Duodenal mucosa (tissue), 2 donors: Measurements from ENCODE around the gene RFTN2.
"Not testable (repeated sequence)": the region's sequence is repeated elsewhere in the genome, so short reads cannot be mapped to it uniquely, and the experiment has no call there.

Experiments used
- H3K27ac ChIP-seq: one replicate; pipeline ENCODE4 v1.7.0; 2013; ENCODE audit warnings: low read depth, low read length
- H3K27me3 ChIP-seq, 2 donors: one replicate each; pipeline ENCODE4 v1.7.0; 2013; ENCODE audit warnings: low read length in 2 of 2, control low read depth in 1 of 2; ENCODE audit not compliant: insufficient read depth in 2 of 2, control insufficient read depth in 1 of 2
- H3K36me3 ChIP-seq, 2 donors: one replicate each; pipeline ENCODE4 v1.7.0; 2013; ENCODE audit warnings: low read length in 2 of 2, control low read depth in 1 of 2; ENCODE audit not compliant: insufficient read depth in 2 of 2, control insufficient read depth in 1 of 2
- H3K4me1 ChIP-seq, 2 donors: one replicate each; pipeline ENCODE4 v1.7.0; 2013; ENCODE audit warnings: low read length in 2 of 2, control low read depth in 1 of 2; ENCODE audit not compliant: insufficient read depth in 2 of 2, control insufficient read depth in 1 of 2
- H3K4me3 ChIP-seq, 2 donors: one replicate each; pipeline ENCODE4 v1.7.0; 2013; ENCODE audit warnings: low read length in 2 of 2, low read depth in 1 of 2
- H3K9ac ChIP-seq, 2 donors: one replicate each; pipeline ENCODE4 v1.7.0; 2013; ENCODE audit warnings: low read length in 2 of 2, low read depth in 1 of 2
- H3K9me3 ChIP-seq, 2 donors: one replicate each; pipeline ENCODE4 v1.7.0; 2013; ENCODE audit warnings: low read length in 2 of 2, control low read depth in 1 of 2; ENCODE audit not compliant: control insufficient read depth in 1 of 2

Gene RFTN2

GRCh38 chr2:197657562-197657961, 17.8 kb downstream of the RFTN2 start:
- H3K27ac ChIP-seq, result no peak overlapping the region
- H3K27me3 ChIP-seq, result no peaks in the 10 kb centered on the region
- no peaks in the 10 kb centered on the region for H3K9me3 ChIP-seq
- H3K36me3 ChIP-seq, result no peaks in the 10 kb centered on the region
- no peaks in the 10 kb centered on the region for H3K4me1 ChIP-seq
- no peak overlapping the region for H3K4me3 ChIP-seq
- no peak overlapping the region for H3K9ac ChIP-seq

GRCh38 chr2:197647961-197648690, 27.3 kb downstream of the RFTN2 start:
- no peak overlapping the region for H3K9ac ChIP-seq
- no peak overlapping the region for H3K4me3 ChIP-seq
- no peaks in the 10 kb centered on the region for H3K27me3 ChIP-seq
- H3K36me3 ChIP-seq, result no peaks in the 10 kb centered on the region
- H3K27ac ChIP-seq, result no peak overlapping the region
- no peaks in the 10 kb centered on the region for H3K4me1 ChIP-seq
- no peaks in the 10 kb centered on the region for H3K9me3 ChIP-seq

- Histone ChIP-seq H3K9ac (no peak overlapping the region), H3K4me3 (no peak overlapping the region)
These were observed 33.7 kb downstream of the RFTN2 start for GRCh38 chr2:197641666-197642065.

GRCh38 chr2:197640571-197641122, 34.7 kb downstream of the RFTN2 start:
- not testable (repeated sequence) for H3K9ac ChIP-seq, H3K36me3 ChIP-seq, H3K27ac ChIP-seq, H3K9me3 ChIP-seq, H3K4me1 ChIP-seq, H3K4me3 ChIP-seq, H3K27me3 ChIP-seq

More at GRCh38 chr2:197641666-197642065, 33.7 kb downstream of the RFTN2 start:
- H3K36me3 ChIP-seq, result no peaks in the 10 kb centered on the region
- no peaks in the 10 kb centered on the region for H3K9me3 ChIP-seq
- no peak overlapping the region for H3K27ac ChIP-seq
- no peaks in the 10 kb centered on the region for H3K27me3 ChIP-seq
- H3K4me1 ChIP-seq, result no peaks in the 10 kb centered on the region

GRCh38 chr2:197633109-197633657, 42.2 kb downstream of the RFTN2 start:
- Histone ChIP-seq H3K36me3 (no peaks in the 10 kb centered on the region), H3K9me3 (no peaks in the 10 kb centered on the region), H3K27ac (no peak overlapping the region), H3K4me1 (no peaks in the 10 kb centered on the region), H3K9ac (no peak overlapping the region), H3K27me3 (no peaks in the 10 kb centered on the region), H3K4me3 (no peak overlapping the region)

- Histone ChIP-seq H3K9ac (no peak overlapping the region), H3K27me3 (no peaks in the 10 kb centered on the region), H3K4me1 (no peaks in the 10 kb centered on the region), H3K36me3 (no peaks in the 10 kb centered on the region), H3K27ac (no peak overlapping the region), H3K4me3 (no peak overlapping the region), H3K9me3 (no peaks in the 10 kb centered on the region)
These were observed 47.3 kb downstream of the RFTN2 start for GRCh38 chr2:197628043-197628500.

- Histone ChIP-seq H3K4me3 (no peak overlapping the region), H3K9ac (no peak overlapping the region), H3K4me1 (no peaks in the 10 kb centered on the region), H3K27me3 (no peaks in the 10 kb centered on the region), H3K9me3 (no peaks in the 10 kb centered on the region), H3K27ac (no peak overlapping the region), H3K36me3 (no peaks in the 10 kb centered on the region)
These were observed 48.3 kb downstream of the RFTN2 start for GRCh38 chr2:197626965-197627625.

- H3K9ac ChIP-seq, result no peak overlapping the region
- H3K9me3 ChIP-seq, result no peaks in the 10 kb centered on the region
- no peaks in the 10 kb centered on the region for H3K27me3 ChIP-seq
- no peak overlapping the region for H3K4me3 ChIP-seq
- H3K4me1 ChIP-seq, result no peaks in the 10 kb centered on the region
- H3K36me3 ChIP-seq, result no peaks in the 10 kb centered on the region
- no peak overlapping the region for H3K27ac ChIP-seq
These were observed 55.3 kb downstream of the RFTN2 start for GRCh38 chr2:197620133-197620532.

GRCh38 chr2:197615016-197615652, 60.3 kb downstream of the RFTN2 start:
- H3K4me3 ChIP-seq, result no peak overlapping the region
- H3K4me1 ChIP-seq, result no peaks in the 10 kb centered on the region
- H3K9ac ChIP-seq, result no peak overlapping the region
- no peaks in the 10 kb centered on the region for H3K36me3 ChIP-seq
- no peak overlapping the region for H3K27ac ChIP-seq
- no peaks in the 10 kb centered on the region for H3K27me3 ChIP-seq
- H3K9me3 ChIP-seq, result no peaks in the 10 kb centered on the region

GRCh38 chr2:197614532-197614931, 60.9 kb downstream of the RFTN2 start:
- no peaks in the 10 kb centered on the region for H3K36me3 ChIP-seq
- H3K27me3 ChIP-seq, result no peaks in the 10 kb centered on the region
- H3K9ac ChIP-seq, result no peak overlapping the region
- no peak overlapping the region for H3K4me3 ChIP-seq
- no peaks in the 10 kb centered on the region for H3K9me3 ChIP-seq
- no peaks in the 10 kb centered on the region for H3K4me1 ChIP-seq
- no peak overlapping the region for H3K27ac ChIP-seq
